ENCODE results near the gene PSMA4.

Gene PSMA4

GRCh38 chr15:78561490-78561889 lies 21.2 kb downstream of the PSMA4 start:
- TF ChIP-seq CTCF (IDR thresholded peaks at IDR 0.05; ENCODE audit: extremely low read depth, missing control alignments): no peak
- no peak for DNase-seq (ENCODE audit: low spot score)

DNA sequence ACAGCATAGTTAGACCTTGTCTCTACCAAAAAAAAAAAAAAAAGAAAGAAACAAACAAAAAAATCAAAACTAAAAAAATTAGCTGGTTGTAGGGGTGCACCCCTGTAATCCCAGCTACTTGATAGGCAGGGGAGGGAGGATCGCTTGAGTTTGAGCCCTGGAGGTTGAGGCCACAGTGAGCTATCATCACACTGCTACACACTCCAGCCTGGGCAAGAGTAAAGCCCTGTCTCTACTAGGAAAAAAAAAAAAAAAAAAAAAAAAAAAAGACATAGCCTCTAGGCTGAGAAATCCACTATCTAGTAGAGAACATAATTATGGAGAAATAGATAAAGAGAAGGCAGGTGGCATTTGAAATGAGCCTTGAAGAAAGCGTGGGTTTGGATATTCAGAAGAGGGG lies 22.8 kb downstream of the PSMA4 start:
- no peak for TF ChIP-seq CTCF (IDR thresholded peaks at IDR 0.05; ENCODE audit: extremely low read depth, missing control alignments)
- no peak for DNase-seq (ENCODE audit: low spot score)

GRCh38 chr15:78564743-78565096 lies 24.5 kb downstream of the PSMA4 start:
- no peak for TF ChIP-seq CTCF (IDR thresholded peaks at IDR 0.05; ENCODE audit: extremely low read depth, missing control alignments)
- DNase-seq (ENCODE audit: low spot score): no peak

DNA sequence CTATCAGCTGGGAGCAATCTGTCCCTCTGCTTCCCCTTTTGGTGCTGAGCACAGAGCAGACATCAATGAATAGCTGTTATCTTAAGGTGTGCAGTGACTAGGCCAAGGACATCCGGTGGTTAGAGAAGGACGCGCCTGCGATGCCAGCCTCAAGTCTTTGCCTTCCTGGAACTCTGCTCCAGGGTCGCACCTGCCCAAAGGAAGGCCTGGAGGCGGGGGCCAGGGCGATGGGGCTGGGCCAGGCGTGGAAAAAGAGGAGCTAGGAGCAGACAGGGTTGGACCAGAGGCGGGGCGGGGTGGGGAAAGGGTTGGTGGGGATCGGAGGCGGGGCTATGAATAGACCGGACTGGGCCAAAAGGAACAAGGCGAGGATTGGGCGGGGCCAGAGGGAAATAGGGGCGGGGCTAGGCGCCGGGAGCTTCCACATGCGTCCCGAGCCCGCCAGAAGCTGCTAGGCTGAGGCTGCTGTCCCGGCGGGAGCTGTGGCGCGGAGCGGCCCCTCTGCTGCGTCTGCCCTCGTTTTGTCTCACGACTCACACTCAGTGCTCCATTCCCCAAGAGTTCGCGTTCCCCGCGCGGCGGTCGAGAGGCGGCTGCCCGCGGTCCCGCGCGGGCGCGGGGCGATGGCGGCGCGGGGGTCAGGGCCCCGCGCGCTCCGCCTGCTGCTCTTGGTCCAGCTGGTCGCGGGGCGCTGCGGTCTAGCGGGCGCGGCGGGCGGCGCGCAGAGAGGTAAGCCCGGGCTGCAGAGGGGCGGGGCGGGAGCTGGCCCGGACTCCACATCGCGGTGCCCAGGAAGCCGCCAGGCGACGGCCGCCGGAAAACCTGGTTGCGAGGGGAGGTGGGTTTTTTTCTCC lies 25.1 kb downstream of the PSMA4 start, which contains the start of gene CHRNA5:
CHRNA5 (plus strand) TSS at position 424 of the 854 bp plus-strand sequence; CDS start at position 624, 200 bp downstream.
- peak; percentile 89 for DNase-seq (ENCODE audit: low spot score)
- no peak for TF ChIP-seq CTCF (IDR thresholded peaks at IDR 0.05; ENCODE audit: extremely low read depth, missing control alignments)

DNA sequence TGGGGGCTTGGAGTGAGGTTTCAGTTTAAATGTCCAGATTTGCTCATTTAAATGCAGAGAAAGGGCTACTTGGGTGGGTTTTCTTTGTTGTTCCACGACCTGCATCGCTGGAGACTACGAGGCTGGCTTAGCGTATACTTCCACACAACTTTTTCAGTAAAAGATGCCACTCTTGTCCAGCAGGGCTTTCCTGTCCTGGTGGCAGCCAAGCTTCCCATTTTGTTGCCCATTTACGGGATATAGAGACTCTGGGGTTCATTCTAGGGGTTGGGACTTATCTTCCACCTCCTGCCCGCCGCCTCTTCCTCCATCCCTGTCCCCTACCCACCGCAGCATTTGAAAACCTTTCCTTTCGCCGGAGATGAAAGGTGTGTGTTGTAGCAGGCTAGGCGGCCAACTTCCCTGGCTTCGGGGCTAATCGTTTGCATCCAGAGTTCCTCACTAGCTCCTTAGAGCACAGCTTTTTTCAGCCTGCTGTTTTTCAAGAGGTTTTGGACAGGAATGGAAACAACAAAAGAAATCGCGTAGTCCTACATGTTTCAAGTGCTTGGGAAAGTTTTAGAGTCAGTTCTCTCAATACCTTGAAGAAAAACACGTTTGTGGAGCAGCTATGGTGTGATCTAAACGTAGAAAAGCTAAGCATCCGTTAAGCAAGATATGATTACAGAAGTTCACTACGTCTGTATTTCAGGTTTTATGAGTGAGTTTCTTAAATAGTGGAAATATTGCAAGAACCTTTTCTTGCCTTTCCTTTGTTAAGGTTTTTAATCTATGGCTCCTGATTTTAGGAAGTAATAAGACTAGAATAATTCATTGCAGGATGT lies 25.9 kb downstream of the PSMA4 start:
- TF ChIP-seq CTCF (IDR thresholded peaks at IDR 0.05; ENCODE audit: extremely low read depth, missing control alignments): no peak
- DNase-seq (ENCODE audit: low spot score): peak; percentile 51

DNA sequence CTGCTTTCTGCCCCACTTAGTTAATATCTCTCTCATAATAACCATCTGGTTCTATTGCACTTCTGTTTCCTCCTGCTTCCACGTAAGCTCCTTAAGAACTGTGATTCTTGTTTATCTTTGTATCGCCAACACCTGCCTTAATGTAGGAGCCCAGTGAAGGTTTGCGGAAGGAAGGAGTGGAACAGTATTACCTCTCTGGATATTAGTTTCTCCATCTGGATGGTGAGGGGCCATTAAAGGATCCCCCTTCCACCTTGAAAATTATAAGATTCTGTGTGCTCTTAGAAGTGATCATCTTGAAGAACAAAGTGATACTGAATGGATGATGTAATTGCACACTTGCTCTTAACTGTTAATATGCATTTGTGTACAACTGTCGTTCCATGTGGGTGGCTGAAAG lies 27.3 kb downstream of the PSMA4 start:
- no peak for TF ChIP-seq CTCF (IDR thresholded peaks at IDR 0.05; ENCODE audit: extremely low read depth, missing control alignments)

GRCh38 chr15:78570710-78571109 lies 30.5 kb downstream of the PSMA4 start:
- no peak for TF ChIP-seq CTCF (IDR thresholded peaks at IDR 0.05; ENCODE audit: extremely low read depth, missing control alignments)
- DNase-seq (ENCODE audit: low spot score): no peak

More for the DNA sequence above, 27.3 kb downstream of the PSMA4 start:
- peak; percentile 18 for DNase-seq (ENCODE audit: low spot score)
